ENCODE measurements around the gene PRPF18.

The PRPF18 gene

GRCh38 chr10:13669182-13669855, 82.6 kb downstream of the PRPF18 start:
- no peak for DNase-seq (ENCODE audit: low read depth in 2 of 2)

DNA sequence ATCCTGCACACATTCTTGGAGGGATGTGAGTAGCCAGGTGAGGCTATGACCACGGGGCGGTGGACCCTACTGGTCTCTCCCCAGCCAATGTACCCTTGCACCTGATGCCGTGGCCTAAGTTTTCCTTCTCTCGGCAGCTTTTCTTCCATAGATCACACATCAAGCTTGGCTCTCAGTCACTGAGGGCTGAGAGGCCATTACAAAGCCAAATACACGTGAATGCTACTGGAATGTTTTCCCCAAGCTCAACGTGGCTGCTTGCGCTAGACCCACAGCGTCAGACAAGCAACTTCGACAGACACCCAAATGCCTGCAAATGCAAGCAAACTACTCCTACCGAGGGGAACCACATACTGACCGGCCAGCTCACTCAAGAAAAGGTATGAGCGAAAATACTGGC, 83.1 kb downstream of the PRPF18 start:
- no peak for DNase-seq (ENCODE audit: low read depth in 2 of 2)

DNA sequence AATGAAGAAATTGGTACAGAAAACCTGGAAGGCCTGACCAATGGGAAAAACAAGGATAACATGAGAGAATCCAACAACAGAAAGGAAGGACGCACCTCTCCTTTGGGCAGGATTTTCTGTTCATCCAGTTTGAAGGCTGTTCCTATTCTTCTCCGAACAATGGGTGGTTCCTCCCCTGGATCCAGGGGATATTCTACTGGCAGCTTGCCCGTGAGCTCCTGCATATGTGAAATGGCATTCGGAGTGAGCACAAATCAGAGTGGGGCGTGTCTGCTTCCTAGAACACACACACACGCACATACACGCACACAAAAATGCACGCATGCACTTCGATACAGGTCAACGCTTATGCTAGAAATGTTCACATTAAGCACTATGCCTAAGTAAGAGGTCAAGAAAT, 83.5 kb downstream of the PRPF18 start:
- DNase-seq (ENCODE audit: low read depth in 2 of 2), result no peak

GRCh38 chr10:13671904-13672303, 85.1 kb downstream of the PRPF18 start:
- DNase-seq (ENCODE audit: low read depth in 2 of 2), result no peak

GRCh38 chr10:13672548-13672947, 85.8 kb downstream of the PRPF18 start:
- no peak for DNase-seq (ENCODE audit: low read depth in 2 of 2)

DNA sequence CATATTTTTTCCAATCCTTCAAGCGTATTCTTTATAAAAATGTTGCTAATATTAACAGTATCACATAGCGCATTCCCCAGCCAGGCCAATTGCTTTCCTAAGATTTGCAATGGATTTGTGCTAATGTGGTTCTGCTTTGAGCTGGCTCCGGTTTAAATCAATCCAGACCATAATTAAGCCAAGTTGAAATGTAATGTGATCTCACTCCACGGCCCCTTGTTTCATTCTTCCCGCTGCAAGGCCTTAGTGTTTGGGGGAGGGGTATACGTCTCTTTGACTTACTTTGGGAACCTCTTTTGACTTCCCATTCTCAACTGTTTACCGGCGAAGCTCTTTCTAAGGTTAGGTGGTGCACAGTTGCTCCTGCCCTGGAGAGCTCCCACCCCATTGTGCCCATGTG, 86.4 kb downstream of the PRPF18 start:
- DNase-seq (ENCODE audit: low read depth in 2 of 2), result no peak

GRCh38 chr10:13674645-13675588, 88.2 kb downstream of the PRPF18 start:
- no peak for DNase-seq (ENCODE audit: low read depth in 2 of 2)

DNA sequence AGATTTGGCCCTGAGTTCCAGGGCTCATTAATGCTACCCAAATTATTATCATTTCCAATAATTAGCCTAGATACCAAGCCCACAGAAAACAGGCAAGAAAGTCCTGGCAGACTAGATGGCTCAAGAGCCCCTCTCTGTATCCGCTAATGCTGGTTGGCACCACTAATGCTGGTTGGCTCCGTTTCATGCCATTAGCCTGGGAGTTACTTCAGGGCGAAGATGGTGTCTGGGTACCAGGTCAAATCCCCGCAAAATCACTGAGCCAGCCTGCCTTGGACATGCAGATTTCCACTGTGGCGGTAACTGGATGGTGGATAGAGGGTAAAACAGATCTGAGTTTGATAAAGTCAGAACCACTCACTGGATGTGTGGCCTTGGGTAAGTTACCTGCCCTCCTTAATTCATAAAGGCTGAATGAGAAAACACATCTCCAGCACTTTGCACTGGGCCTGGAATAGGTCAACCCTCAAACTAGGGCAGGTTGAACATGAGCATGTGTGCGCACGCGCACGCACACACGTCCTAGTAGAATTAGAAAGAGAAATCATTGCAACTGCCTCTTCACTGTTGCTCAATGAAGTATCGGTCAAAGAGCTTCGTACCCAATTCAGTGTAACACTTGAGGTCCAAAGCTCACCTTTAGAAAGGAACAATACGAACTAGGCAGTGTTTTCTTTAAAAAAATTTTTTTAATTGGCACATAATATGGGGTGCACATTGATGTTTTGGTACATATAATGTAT, 91.5 kb downstream of the PRPF18 start:
- DNase-seq (ENCODE audit: low read depth in 2 of 2), result no peak
